Panc1 (cell line): ENCODE results near the gene PDE10A. TPM values are rescaled to one million over a fixed set of nuclear protein-coding genes. Genes with fewer than 3 reads are reported as not detected.

Experiments used
- ATAC-seq: fragments of 200-7000 bp; cut with Tn5 transposase; 2 replicates; pipeline ENCODE4 v1.9.1; 2020; ENCODE audit warnings: mild to moderate bottlenecking, moderate library complexity
- BruUV-seq: library from RNA; stranded (reverse); fragments of 400-500 nt; replicated peaks from 2 replicates; lab custom pipeline; 2021; lab: Mats Ljungman, UMichigan
- CTCF ChIA-PET: fragments of 300-600 bp; sonication (Branson Sonifier 250); formaldehyde crosslinking; loops from one replicate; lab custom pipeline; 2022; ENCODE audit warnings: antibody characterized with exemption; lab: Charles Lee
- POLR2A ChIA-PET: fragments of 300-600 bp; sonication (Branson Sonifier 250); formaldehyde crosslinking; loops from one replicate; lab custom pipeline; 2022; ENCODE audit warnings: antibody characterized with exemption; lab: Charles Lee
- DNase-seq: peaks from one replicate; pipeline ENCODE4 v3.0.0-alpha.2; 2010; ENCODE audit warnings: low read depth, low spot score
- H3K27ac ChIP-seq: 2 replicates; pipeline ENCODE4 v1.5.1; 2011; ENCODE audit warnings: mild to moderate bottlenecking, low read length, inconsistent platforms
- H3K27me3 ChIP-seq: fragments of 200-500 bp; sonication (Bioruptor generic); 2 replicates; pipeline ENCODE4 v1.6.0; 2014; ENCODE audit warnings: low read length, inconsistent platforms; ENCODE audit not compliant: control insufficient read depth, insufficient read depth
- H3K36me3 ChIP-seq: fragments of 200-500 bp; sonication (Bioruptor generic); 2 replicates; pipeline ENCODE4 v1.5.1; 2014; ENCODE audit warnings: inconsistent platforms, mild to moderate bottlenecking, low read length, moderate library complexity; ENCODE audit not compliant: control insufficient read depth, insufficient read depth
- H3K4me1 ChIP-seq: 2 replicates; pipeline ENCODE4 v1.5.1; 2011; ENCODE audit warnings: inconsistent platforms, mild to moderate bottlenecking, low read length, moderate library complexity; ENCODE audit not compliant: control insufficient read depth, insufficient read depth
- H3K4me3 ChIP-seq, 2 experiments: 2 replicates each; pipeline ENCODE4 v1.5.1; 2011 to 2012; ENCODE audit warnings: low read depth in 2 of 2, low read length in 2 of 2, mild to moderate bottlenecking in 2 of 2, inconsistent platforms in 1 of 2, moderate library complexity in 1 of 2
- H3K9me3 ChIP-seq: fragments of 200-500 bp; sonication (Bioruptor generic); 2 replicates; pipeline ENCODE4 v1.5.1; 2014; ENCODE audit warnings: low read depth, mild to moderate bottlenecking, inconsistent platforms, low read length, moderate library complexity; ENCODE audit not compliant: control insufficient read depth, insufficient read depth
- CTCF ChIP-seq: fragments of 450-650 bp; IDR thresholded peaks from 2 replicates; pipeline ENCODE4 v1.5.1; 2017; ENCODE audit warnings: mild to moderate bottlenecking
- POLR2AphosphoS5 ChIP-seq: IDR thresholded peaks from 2 replicates; pipeline ENCODE4 v1.6.1; 2012; ENCODE audit warnings: mild to moderate bottlenecking, low read depth, low read length, moderate library complexity
- REST ChIP-seq, 2 experiments: IDR thresholded peaks; 2 replicates each; pipeline ENCODE4 v1.6.1; 2011 to 2012; ENCODE audit warnings: low read depth in 2 of 2, control low read depth in 1 of 2, low read length in 1 of 2, mild to moderate bottlenecking in 1 of 2, moderate library complexity in 1 of 2; ENCODE audit not compliant: insufficient read depth in 1 of 2
- SIN3A ChIP-seq: IDR thresholded peaks from 2 replicates; pipeline ENCODE4 v1.6.1; 2012; ENCODE audit warnings: low read depth, mild to moderate bottlenecking, low read length, moderate library complexity, borderline replicate concordance; ENCODE audit not compliant: insufficient read depth
- TCF7L2 ChIP-seq: IDR thresholded peaks from 2 replicates; pipeline ENCODE4 v1.6.1; 2011; ENCODE audit warnings: mild to moderate bottlenecking, low read depth, low read length, inconsistent platforms
- in situ Hi-C: cut with HindIII; loops from 2 replicates; pipeline ENCODE4 v1.10.0; 2016; ENCODE audit warnings: low sequenced_read_pairs, low pct_unique_long_range_greater_than_20kb
- intact Hi-C: fragments of 100-400 bp; cut with micrococcal nuclease; formaldehyde crosslinking; loops from one replicate; pipeline ENCODE4 v1.10.0; 2022; ENCODE audit not compliant: unreplicated experiment
- total RNA-seq: library from RNA; stranded (reverse); gene quantifications from one replicate; pipeline ENCODE4 v1.2.1, GENCODE V29; 2021; ENCODE audit not compliant: unreplicated experiment

Gene PDE10A
- total RNA-seq, 1 experiment from 2014 or later, result 27.8 TPM

- Histone ChIP-seq H3K27ac (no peak overlapping the region), H3K27me3 (no peaks in the 10 kb centered on the region), H3K4me1 (peaks cover 55% of the 10 kb centered on the region), H3K4me3 (no peak overlapping the region), H3K9me3 (no peaks in the 10 kb centered on the region), H3K36me3 (no peaks in the 10 kb centered on the region)
- ChIA-PET POLR2A (no interaction called here), CTCF (no interaction called here)
- in situ Hi-C loops, result no loop called here
- BruUV-seq, result no TSS peak
- DNase-seq (no peak), ATAC-seq (no peak)
- TF ChIP-seq SIN3A (no peak), POLR2AphosphoS5 (no peak)
- intact Hi-C loops, result no loop called here
Measured at GRCh38 chr6:165640806-165641205, 22.2 kb downstream of the PDE10A start.

DNA sequence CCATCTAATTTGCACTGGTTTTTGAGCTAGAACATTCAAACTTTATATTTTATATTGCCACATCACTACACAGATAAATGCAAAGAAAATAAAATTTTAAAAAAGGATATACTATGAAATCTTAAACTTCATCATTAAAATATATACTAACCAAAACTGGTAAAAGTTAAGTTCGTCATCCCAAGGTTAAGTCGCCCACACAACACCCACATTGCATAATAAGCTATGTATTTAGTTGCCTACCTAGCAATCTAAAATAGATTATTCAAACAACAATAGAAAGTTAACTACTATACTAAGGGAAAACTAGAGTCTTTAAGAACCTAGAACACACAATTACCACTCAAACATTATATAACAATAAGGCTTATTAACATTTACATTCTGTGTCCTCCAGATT lies 24.5 kb downstream of the PDE10A start:
- Histone ChIP-seq H3K27ac (peak overlapping the region; percentile 67; the same call in 1 of the 2 replicates), H3K36me3 (no peaks in the 10 kb centered on the region), H3K27me3 (no peaks in the 10 kb centered on the region), H3K9me3 (no peaks in the 10 kb centered on the region), H3K4me1 (peaks cover 60% of the 10 kb centered on the region), H3K4me3 (no peak overlapping the region)
- ChIA-PET CTCF (interaction anchor here (0.6 kb wide), 1 partner anchor 212 kb away, joined by 4 read pairs; no protein-coding TSS in a partner anchor), POLR2A (interaction anchor here (0.6 kb wide), 2 partner anchors 10 to 126 kb away, joined by 3 to 6 read pairs; no protein-coding TSS in a partner anchor)
- TF ChIP-seq SIN3A, result no peak
- no peak for TF ChIP-seq POLR2AphosphoS5
- no peak for TF ChIP-seq CTCF
- TF ChIP-seq REST (IDR thresholded peaks at IDR 0.05; ENCODE audit: insufficient read depth in 1 of 2, low read depth in 2 of 2, low read length in 1 of 2), result no peak
- no peak for TF ChIP-seq TCF7L2
- in situ Hi-C loops (no loop called here), intact Hi-C loops (no loop called here)
- DNase-seq (no peak), ATAC-seq (no peak)
- no TSS peak for BruUV-seq

- H3K4me3 ChIP-seq, result peak overlapping the region in 1 of 2 experiments; percentile 10; a peak in 2 of 4 replicates
- BruUV-seq, result no TSS peak
- peaks cover 66% of the 10 kb centered on the region for H3K4me1 ChIP-seq
- H3K9me3 ChIP-seq, result no peaks in the 10 kb centered on the region
- CTCF ChIA-PET, result no interaction called here
- H3K27ac ChIP-seq, result peak overlapping the region; percentile 67
- POLR2A ChIA-PET, result no interaction called here
- in situ Hi-C loops, result no loop called here
- H3K36me3 ChIP-seq, result no peaks in the 10 kb centered on the region
- no peak for ATAC-seq
- H3K27me3 ChIP-seq, result no peaks in the 10 kb centered on the region
- TF ChIP-seq SIN3A, result no peak
- no peak for TF ChIP-seq TCF7L2
- no peak for TF ChIP-seq POLR2AphosphoS5
- no peak for TF ChIP-seq REST (IDR thresholded peaks at IDR 0.05; ENCODE audit: insufficient read depth in 1 of 2, low read depth in 2 of 2, low read length in 1 of 2)
- TF ChIP-seq CTCF, result no peak
- intact Hi-C loops, result no loop called here
- DNase-seq, result no peak
Measured at GRCh38 chr6:165637586-165637985, 25.5 kb downstream of the PDE10A start.
